GM23338 (cell line): ENCODE measurements around the gene NPIPA5. TPM values are rescaled to one million over a fixed set of nuclear protein-coding genes. Genes with fewer than 3 reads are reported as not detected.
"Not testable (repeated sequence)": the region's sequence is repeated elsewhere in the genome, so short reads cannot be mapped to it uniquely, and the experiment has no call there.

Experiments
- ATAC-seq: fragments of 200-7000 bp; cut with Tn5 transposase; 3 replicates; pipeline ENCODE4 v1.9.1; 2020
- DNase-seq: peaks from one replicate; pipeline ENCODE4 v3.0.0-alpha.2; 2015; ENCODE audit warnings: low spot score
- H2AFZ ChIP-seq: fragments of 200-600 bp; sonication (generic); 2 replicates; pipeline ENCODE4 v1.8.0; 2016; ENCODE audit warnings: antibody characterized with exemption, mild to moderate bottlenecking, moderate library complexity
- H3F3A ChIP-seq: fragments of 200-600 bp; sonication (generic); replicated peaks from 2 replicates; pipeline ENCODE4 v1.8.0; 2017; ENCODE audit warnings: antibody characterized with exemption, mixed run types, low read depth
- H3K27ac ChIP-seq: fragments of 200-600 bp; sonication (generic); 2 replicates; pipeline ENCODE4 v1.6.1; 2016; ENCODE audit warnings: low read depth
- H3K27me3 ChIP-seq: fragments of 200-600 bp; sonication (generic); 2 replicates; pipeline ENCODE4 v1.8.0; 2016; ENCODE audit warnings: mild to moderate bottlenecking, mixed run types, moderate library complexity; ENCODE audit not compliant: insufficient read depth
- H3K36me3 ChIP-seq: fragments of 200-600 bp; sonication (generic); 2 replicates; pipeline ENCODE4 v1.8.0; 2016; ENCODE audit warnings: mild to moderate bottlenecking; ENCODE audit not compliant: insufficient read depth
- H3K4me1 ChIP-seq: fragments of 200-600 bp; sonication (generic); 2 replicates; pipeline ENCODE4 v1.8.0; 2016; ENCODE audit warnings: mild to moderate bottlenecking, moderate library complexity; ENCODE audit not compliant: insufficient read depth
- H3K4me2 ChIP-seq: fragments of 200-600 bp; sonication (generic); 2 replicates; pipeline ENCODE4 v1.7.1; 2017; ENCODE audit warnings: mixed run types
- H3K4me3 ChIP-seq: fragments of 200-600 bp; sonication (generic); 2 replicates; pipeline ENCODE4 v1.6.1; 2016; ENCODE audit warnings: mixed run types
- H3K79me2 ChIP-seq: fragments of 200-600 bp; sonication (generic); replicated peaks from 2 replicates; pipeline ENCODE4 v1.8.0; 2017; ENCODE audit warnings: mild to moderate bottlenecking; ENCODE audit not compliant: insufficient read depth
- H3K9me2 ChIP-seq: fragments of 200-600 bp; sonication (generic); 2 replicates; pipeline ENCODE4 v1.8.0; 2017; ENCODE audit not compliant: insufficient read depth
- H4K20me1 ChIP-seq: fragments of 200-600 bp; sonication (generic); replicated peaks from 2 replicates; pipeline ENCODE4 v1.8.0; 2017; ENCODE audit warnings: mild to moderate bottlenecking; ENCODE audit not compliant: insufficient read depth
- H3K27ac Mint-ChIP-seq: 2 replicates; pipeline ENCODE4 v1.8.0; 2020; ENCODE audit warnings: inconsistent platforms, mild to moderate bottlenecking, moderate library complexity, mixed read lengths
- H3K27me3 Mint-ChIP-seq: 3 replicates; pipeline ENCODE4 v1.8.0; 2022; ENCODE audit warnings: low read depth, mild to moderate bottlenecking, moderate library complexity, mixed read lengths, inconsistent platforms; ENCODE audit not compliant: insufficient read depth, poor library complexity
- H3K36me3 Mint-ChIP-seq: 3 replicates; pipeline ENCODE4 v1.8.0; 2021; ENCODE audit warnings: low read depth, mild to moderate bottlenecking, inconsistent platforms, moderate library complexity, mixed read lengths
- H3K4me1 Mint-ChIP-seq: 3 replicates; pipeline ENCODE4 v1.8.0; 2020; ENCODE audit warnings: mild to moderate bottlenecking, inconsistent platforms, mixed read lengths
- H3K4me3 Mint-ChIP-seq: 3 replicates; pipeline ENCODE4 v1.8.0; 2021; ENCODE audit warnings: moderate library complexity, mild to moderate bottlenecking, inconsistent platforms, mixed read lengths
- H3K9me3 Mint-ChIP-seq: 3 replicates; pipeline ENCODE4 v1.8.0; 2020; ENCODE audit warnings: moderate library complexity, mild to moderate bottlenecking, inconsistent platforms, mixed read lengths
- polyA plus RNA-seq: library from polyadenylated mRNA; unstranded; fragments of >200 nt; fragmentation: Nextera tagmentation; extraction: Ambion mirVana; gene quantifications from 2 replicates; pipeline ENCODE4 v1.2.1, GENCODE V29; 2016
- total RNA-seq: library from RNA; depleted of rRNA; stranded (reverse); fragments of >200 nt; shearing (Covaris generic); gene quantifications from 2 replicates; pipeline ENCODE4 v1.2.3, GENCODE V29; 2014

Gene NPIPA5
- total and polyA plus RNA-seq, 2 experiments from 2014 or later = 0.56 to 2.7 TPM

DNA sequence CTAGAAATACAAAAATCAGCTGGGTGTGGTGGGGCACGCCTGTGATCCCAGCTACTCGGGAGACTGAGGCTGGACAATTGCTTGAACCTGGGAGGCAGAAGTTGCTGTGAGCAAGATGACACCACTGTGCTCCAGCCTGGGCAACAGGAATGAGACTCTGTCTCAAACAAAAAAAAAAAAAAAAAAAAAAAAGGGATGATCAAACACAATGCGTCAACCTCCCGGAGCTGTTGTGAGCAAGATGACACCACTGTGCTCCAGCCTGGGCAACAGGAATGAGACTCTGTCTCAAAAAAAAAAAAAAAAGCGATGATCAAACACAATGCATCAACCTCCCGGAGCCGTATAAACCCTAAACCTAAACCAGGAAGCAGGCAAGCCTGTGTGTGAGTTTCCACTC lies 20.6 kb downstream of the NPIPA5 start:
- H3K36me3 Mint-ChIP-seq, H3K4me1 ChIP-seq, H3K79me2 ChIP-seq, H3K4me3 ChIP-seq, H3K4me2 ChIP-seq, H3K27me3 Mint-ChIP-seq, H3F3A ChIP-seq, H3K9me2 ChIP-seq, H3K27ac Mint-ChIP-seq, H2AFZ ChIP-seq, DNase-seq, H3K4me1 Mint-ChIP-seq, H3K27ac ChIP-seq, H3K9me3 Mint-ChIP-seq, ATAC-seq, H4K20me1 ChIP-seq, H3K4me3 Mint-ChIP-seq, H3K27me3 ChIP-seq, H3K36me3 ChIP-seq: not testable (repeated sequence)

DNA sequence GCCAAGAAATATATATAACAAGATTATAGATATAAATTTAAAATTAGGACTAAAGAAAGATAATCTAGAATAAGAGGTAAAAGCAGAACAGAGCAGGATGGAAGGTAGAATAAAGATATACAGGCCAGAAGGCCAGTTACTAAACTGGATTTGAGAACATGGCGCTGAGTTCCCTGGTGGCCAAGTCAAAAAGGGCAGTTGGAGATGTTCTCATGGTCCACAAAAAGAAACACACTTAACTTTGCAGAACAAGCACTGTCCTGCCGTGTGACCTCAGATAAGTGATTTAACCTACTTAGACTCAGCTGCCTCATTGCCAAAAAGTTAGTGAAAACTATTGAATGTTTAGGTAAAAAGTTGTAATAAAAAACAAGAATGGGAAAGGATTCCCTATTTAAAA lies 23.2 kb downstream of the NPIPA5 start:
- not testable (repeated sequence) for H3K27ac Mint-ChIP-seq, H3K27me3 Mint-ChIP-seq, ATAC-seq

DNA sequence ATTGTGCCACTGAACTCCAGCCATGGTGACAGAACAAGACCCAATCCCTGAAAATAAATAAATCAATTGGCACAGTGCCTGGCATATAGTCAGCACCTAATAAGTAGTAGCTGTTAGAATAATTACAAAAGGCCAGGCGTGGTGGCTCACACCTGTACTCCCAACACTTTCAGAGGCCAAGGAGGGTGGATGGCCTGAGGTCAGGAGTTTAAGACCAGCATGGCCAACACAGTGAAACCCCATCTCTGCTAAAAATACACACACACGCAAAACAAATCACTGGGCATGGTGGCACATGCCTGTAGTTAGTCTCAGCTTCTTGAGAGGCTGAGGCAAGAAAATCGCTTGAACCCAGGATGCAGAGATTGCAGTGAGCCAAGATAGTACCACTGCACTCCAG lies 25.2 kb downstream of the NPIPA5 start:
- H3K36me3 Mint-ChIP-seq, H4K20me1 ChIP-seq, H3K4me2 ChIP-seq, H2AFZ ChIP-seq, H3K9me2 ChIP-seq, H3K4me3 ChIP-seq, H3K4me3 Mint-ChIP-seq, H3F3A ChIP-seq, H3K36me3 ChIP-seq, ATAC-seq, H3K27ac Mint-ChIP-seq, DNase-seq, H3K27me3 ChIP-seq, H3K27me3 Mint-ChIP-seq, H3K4me1 Mint-ChIP-seq, H3K9me3 Mint-ChIP-seq, H3K4me1 ChIP-seq, H3K79me2 ChIP-seq, H3K27ac ChIP-seq: not testable (repeated sequence)

More for the DNA sequence above, 23.2 kb downstream of the NPIPA5 start:
- H3K36me3 ChIP-seq, H3F3A ChIP-seq, DNase-seq, H3K4me1 ChIP-seq, H3K9me2 ChIP-seq, H3K79me2 ChIP-seq, H3K9me3 Mint-ChIP-seq, H2AFZ ChIP-seq, H4K20me1 ChIP-seq, H3K4me2 ChIP-seq, H3K4me3 ChIP-seq, H3K27me3 ChIP-seq, H3K4me1 Mint-ChIP-seq, H3K27ac ChIP-seq, H3K36me3 Mint-ChIP-seq, H3K4me3 Mint-ChIP-seq: not testable (repeated sequence)

DNA sequence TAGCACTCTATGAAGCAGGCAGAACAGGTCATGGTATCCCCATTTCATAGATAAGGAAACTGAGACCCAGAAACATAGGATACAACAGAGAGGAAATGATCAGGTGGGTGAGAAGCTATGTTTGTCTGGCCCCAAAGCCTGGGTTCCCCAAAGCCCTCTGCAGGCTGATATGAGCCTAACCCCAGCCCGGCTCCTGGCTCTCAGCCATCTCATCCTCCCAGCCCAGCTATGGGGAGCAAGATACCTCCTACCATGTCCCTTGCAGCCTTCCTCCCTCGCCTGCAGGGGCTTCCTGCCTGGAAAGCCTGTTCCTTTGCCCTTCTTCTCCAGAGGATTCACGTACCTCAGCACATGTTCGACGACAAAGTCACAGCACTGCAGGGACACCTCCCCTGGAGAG lies 26.3 kb downstream of the NPIPA5 start:
- not testable (repeated sequence) for H3K4me2 ChIP-seq, H3K4me3 ChIP-seq, H3K27me3 Mint-ChIP-seq, H3K36me3 Mint-ChIP-seq, H3K4me3 Mint-ChIP-seq, H3K4me1 ChIP-seq, H2AFZ ChIP-seq, H4K20me1 ChIP-seq, H3K36me3 ChIP-seq, H3K27ac ChIP-seq, H3K79me2 ChIP-seq, H3K27ac Mint-ChIP-seq, H3K9me3 Mint-ChIP-seq, H3K9me2 ChIP-seq, H3K27me3 ChIP-seq, H3K4me1 Mint-ChIP-seq, DNase-seq, H3F3A ChIP-seq
- peak; percentile 99 for ATAC-seq

DNA sequence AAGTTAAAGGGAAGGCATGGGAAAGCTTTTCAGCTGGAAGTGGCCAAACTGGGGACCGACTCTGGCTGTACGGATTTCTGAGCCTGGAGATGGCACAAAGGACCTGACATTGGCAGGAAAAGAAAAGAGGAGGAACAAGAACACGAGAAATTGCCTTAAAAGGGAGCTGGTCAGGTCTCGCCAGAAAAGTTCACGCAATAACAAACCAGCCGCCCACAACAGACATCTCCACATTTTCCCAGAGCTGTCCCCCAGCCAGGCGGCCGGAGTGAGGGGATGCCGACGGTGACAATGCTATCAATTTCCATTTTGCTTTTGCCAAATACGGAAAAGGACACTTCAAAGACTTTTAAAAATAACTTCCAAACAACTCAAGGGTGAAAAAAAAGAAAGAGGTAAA lies 26.8 kb downstream of the NPIPA5 start:
- H3K27ac Mint-ChIP-seq, H3K4me1 ChIP-seq, H4K20me1 ChIP-seq, H3K36me3 Mint-ChIP-seq, H3K4me2 ChIP-seq, DNase-seq, ATAC-seq, H3K27me3 Mint-ChIP-seq, H2AFZ ChIP-seq, H3K4me1 Mint-ChIP-seq, H3K27ac ChIP-seq, H3K79me2 ChIP-seq, H3F3A ChIP-seq, H3K4me3 ChIP-seq, H3K27me3 ChIP-seq, H3K9me3 Mint-ChIP-seq, H3K9me2 ChIP-seq, H3K4me3 Mint-ChIP-seq, H3K36me3 ChIP-seq: not testable (repeated sequence)

DNA sequence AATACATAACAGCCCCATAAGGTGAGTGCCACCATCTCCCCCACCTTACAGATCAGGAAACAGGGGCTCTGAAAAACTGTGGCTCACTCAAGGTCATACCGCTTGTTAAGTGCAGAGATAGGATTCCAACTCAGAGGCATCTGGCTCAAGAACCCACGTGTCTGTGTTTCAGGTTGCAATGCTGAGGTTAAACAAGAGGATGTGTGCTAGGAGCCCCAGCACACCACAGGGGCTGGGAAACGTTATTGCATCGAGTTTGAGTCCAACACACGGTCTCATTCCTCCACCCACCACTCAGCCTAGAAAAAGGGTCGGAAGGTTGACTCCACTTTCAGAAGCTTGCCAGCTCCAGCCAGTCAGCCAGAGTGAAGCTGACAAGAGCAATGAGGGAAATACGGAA lies 29.4 kb downstream of the NPIPA5 start:
- H3K4me3 Mint-ChIP-seq, H3K27me3 ChIP-seq, H3K9me2 ChIP-seq, H3K9me3 Mint-ChIP-seq, H3K79me2 ChIP-seq, H3K4me2 ChIP-seq, DNase-seq, ATAC-seq, H3K36me3 Mint-ChIP-seq, H3K27ac Mint-ChIP-seq, H3K4me1 ChIP-seq, H3K27me3 Mint-ChIP-seq, H3K27ac ChIP-seq, H3F3A ChIP-seq, H3K36me3 ChIP-seq, H3K4me1 Mint-ChIP-seq, H3K4me3 ChIP-seq, H2AFZ ChIP-seq, H4K20me1 ChIP-seq: not testable (repeated sequence)

DNA sequence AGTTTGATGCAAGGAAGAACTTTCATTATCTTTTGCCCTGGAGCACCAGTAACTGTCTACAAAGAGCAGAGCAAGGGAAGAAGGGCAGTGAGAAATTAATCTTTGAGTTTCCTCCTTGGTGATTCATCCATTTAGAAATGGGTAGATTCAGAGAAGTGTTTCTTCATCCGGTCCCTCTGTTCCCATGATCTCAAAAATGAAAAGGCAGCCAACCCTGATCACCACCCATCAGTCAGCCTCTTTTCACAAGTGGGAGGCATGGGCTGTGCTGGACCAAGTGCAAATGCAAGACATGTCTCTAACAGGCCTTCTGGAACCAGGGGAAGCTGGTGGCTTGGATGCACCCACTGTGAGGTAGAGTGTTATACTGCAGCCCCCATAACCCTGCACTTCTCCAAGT lies 35.8 kb downstream of the NPIPA5 start:
- not testable (repeated sequence) for H3K27me3 Mint-ChIP-seq, H3K9me3 Mint-ChIP-seq, H3K27ac ChIP-seq, H3F3A ChIP-seq, H3K4me3 ChIP-seq, H3K9me2 ChIP-seq, H4K20me1 ChIP-seq, H3K36me3 Mint-ChIP-seq, H2AFZ ChIP-seq, H3K4me2 ChIP-seq, ATAC-seq, DNase-seq, H3K27ac Mint-ChIP-seq, H3K4me1 ChIP-seq, H3K4me1 Mint-ChIP-seq, H3K36me3 ChIP-seq, H3K79me2 ChIP-seq, H3K4me3 Mint-ChIP-seq, H3K27me3 ChIP-seq
